Measurements from ENCODE around the gene RBFOX1.

- no peak for TF ChIP-seq CTCF (conservative IDR thresholded peaks at IDR 0.05 in 1 of 2, IDR thresholded peaks at IDR 0.05 in 1 of 2; ENCODE audit: extremely low read depth in 1 of 2, insufficient read depth in 1 of 2, low read depth in 1 of 2, low read length in 2 of 2)
- TF ChIP-seq EZH2 (IDR thresholded peaks at IDR 0.05; ENCODE audit: borderline replicate concordance, low read length) = no peak
Observed at GRCh38 chr16:7584561-7584960, 251.9 kb downstream of the RBFOX1 start.

Data from mammary epithelial cell (primary cell).